OCI-LY1 (cell line): Measurements from ENCODE around the gene EIF3K.

Experiments
- H2AFZ ChIP-seq: fragments of 200-600 bp; sonication (generic), shearing (Covaris generic); 2 replicates; pipeline ENCODE4 v1.6.0; 2014; ENCODE audit warnings: antibody characterized with exemption, mild to moderate bottlenecking, low read length
- H3F3A ChIP-seq: fragments of 200-600 bp; sonication (generic), shearing (Covaris generic); 2 replicates; pipeline ENCODE4 v1.6.0; 2014; ENCODE audit warnings: mild to moderate bottlenecking, antibody characterized with exemption, low read length, moderate library complexity; ENCODE audit not compliant: insufficient read depth
- H3K27ac ChIP-seq: fragments of 200-600 bp; sonication (generic); 2 replicates; pipeline ENCODE4 v1.5.1; 2014; ENCODE audit warnings: low read length, mixed run types, mild to moderate bottlenecking, low read depth; ENCODE audit not compliant: poor library complexity, severe bottlenecking
- H3K27me3 ChIP-seq: fragments of 200-600 bp; sonication (generic); 2 replicates; pipeline ENCODE4 v1.6.0; 2014; ENCODE audit warnings: antibody characterized with exemption, mild to moderate bottlenecking, low read length, moderate library complexity; ENCODE audit not compliant: insufficient read depth
- H3K36me3 ChIP-seq: fragments of 200-600 bp; sonication (generic); 2 replicates; pipeline ENCODE4 v1.6.1; 2014; ENCODE audit warnings: mild to moderate bottlenecking, antibody characterized with exemption, low read length, moderate library complexity, mixed read lengths; ENCODE audit not compliant: insufficient read depth
- H3K4me1 ChIP-seq: fragments of 200-600 bp; sonication (generic); 2 replicates; pipeline ENCODE4 v1.5.1; 2014; ENCODE audit warnings: mild to moderate bottlenecking, low read length, moderate library complexity; ENCODE audit not compliant: insufficient read depth, severe bottlenecking
- H3K4me2 ChIP-seq: fragments of 200-600 bp; sonication (generic), shearing (Covaris generic); 2 replicates; pipeline ENCODE4 v1.6.1; 2014; ENCODE audit warnings: low read length
- H3K4me3 ChIP-seq: fragments of 200-600 bp; sonication (generic); 2 replicates; pipeline ENCODE4 v1.5.1; 2014; ENCODE audit warnings: low read length, low read depth, mild to moderate bottlenecking, mixed read lengths; ENCODE audit not compliant: poor library complexity, severe bottlenecking
- H3K79me2 ChIP-seq: fragments of 200-600 bp; shearing (Covaris generic); 2 replicates; pipeline ENCODE4 v1.6.1; 2016; ENCODE audit warnings: mixed run types, low read length, mixed read lengths; ENCODE audit not compliant: insufficient read depth
- H3K9ac ChIP-seq: fragments of 200-600 bp; sonication (generic), shearing (Covaris generic); 2 replicates; pipeline ENCODE4 v1.6.1; 2014; ENCODE audit warnings: mild to moderate bottlenecking, low read length, mixed read lengths
- H3K9me2 ChIP-seq: fragments of 200-600 bp; sonication (generic), shearing (Covaris generic); 2 replicates; pipeline ENCODE4 v1.6.1; 2014; ENCODE audit warnings: low read depth, mild to moderate bottlenecking, low read length, mixed read lengths
- H3K9me3 ChIP-seq: fragments of 200-600 bp; shearing (Covaris generic); 2 replicates; pipeline ENCODE4 v1.6.1; 2014; ENCODE audit warnings: low read length, mixed read lengths
- H4K20me1 ChIP-seq: fragments of 200-600 bp; sonication (generic), shearing (Covaris generic); 2 replicates; pipeline ENCODE4 v1.6.0; 2016; ENCODE audit warnings: mild to moderate bottlenecking, low read length; ENCODE audit not compliant: insufficient read depth
- CTCF ChIP-seq: fragments of 200-600 bp; sonication (generic), shearing (Covaris generic); IDR thresholded peaks from 2 replicates; pipeline ENCODE4 v1.5.1; 2017; ENCODE audit warnings: mild to moderate bottlenecking, antibody characterized with exemption, low read length, moderate library complexity, mixed read lengths
- EZH2 ChIP-seq: fragments of 200-600 bp; sonication (generic), shearing (Covaris generic); IDR thresholded peaks from 2 replicates; pipeline ENCODE4 v1.8.0; 2017; ENCODE audit warnings: borderline replicate concordance, mixed run types, mild to moderate bottlenecking, antibody characterized with exemption, low read length, moderate library complexity, mixed read lengths

The EIF3K gene

GRCh38 chr19:38671654-38672053 lies 52.7 kb downstream of the EIF3K start:
- Histone ChIP-seq H3F3A (no peaks in the 10 kb centered on the region), H3K36me3 (no peaks in the 10 kb centered on the region), H3K9me2 (no peaks in the 10 kb centered on the region), H4K20me1 (no peaks in the 10 kb centered on the region), H3K27me3 (no peaks in the 10 kb centered on the region), H3K4me1 (peaks cover 25% of the 10 kb centered on the region), H2AFZ (no peak overlapping the region), H3K9ac (no peak overlapping the region), H3K27ac (no peak overlapping the region), H3K79me2 (peaks cover 42% of the 10 kb centered on the region), H3K9me3 (no peaks in the 10 kb centered on the region), H3K4me2 (no peak overlapping the region), H3K4me3 (no peak overlapping the region)
- TF ChIP-seq CTCF (no peak), EZH2 (no peak)

DNA sequence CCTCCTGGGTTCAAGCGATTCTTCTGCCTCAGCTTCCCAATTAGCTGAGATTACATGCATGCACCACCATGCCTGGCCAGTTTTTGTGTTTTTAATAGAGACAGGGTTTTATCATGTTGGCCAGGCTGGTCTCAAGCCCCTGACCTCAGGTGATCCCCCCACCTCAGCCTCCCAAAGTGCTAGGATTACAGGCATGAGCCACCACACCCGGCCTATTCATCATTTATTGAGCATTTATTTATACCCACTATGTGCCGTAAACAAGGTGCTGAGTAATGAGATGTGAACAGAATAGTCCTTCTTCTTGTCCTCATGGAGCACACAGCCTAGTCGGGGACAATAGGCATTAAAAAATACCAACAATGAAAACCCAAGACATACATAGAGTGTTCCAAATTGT lies 54.0 kb downstream of the EIF3K start:
- Histone ChIP-seq H3K4me1 (peaks cover 11% of the 10 kb centered on the region), H3K9me2 (no peaks in the 10 kb centered on the region), H3K4me2 (no peak overlapping the region), H3K79me2 (peaks cover 35% of the 10 kb centered on the region), H3K36me3 (peaks cover 9% of the 10 kb centered on the region), H3K9me3 (no peaks in the 10 kb centered on the region), H3K27ac (no peak overlapping the region), H3F3A (no peaks in the 10 kb centered on the region), H2AFZ (no peak overlapping the region), H3K9ac (no peak overlapping the region), H3K27me3 (no peaks in the 10 kb centered on the region), H4K20me1 (no peaks in the 10 kb centered on the region), H3K4me3 (no peak overlapping the region)
- TF ChIP-seq EZH2: no peak
- no peak for TF ChIP-seq CTCF

GRCh38 chr19:38674388-38675171 lies 55.6 kb downstream of the EIF3K start:
- Histone ChIP-seq H3K36me3 (peaks cover 14% of the 10 kb centered on the region), H3K9ac (no peak overlapping the region)

More at GRCh38 chr19:38674388-38675171, 55.6 kb downstream of the EIF3K start:
- Histone ChIP-seq H3K4me1 (peaks cover 2% of the 10 kb centered on the region), H3K9me3 (no peaks in the 10 kb centered on the region), H3F3A (no peaks in the 10 kb centered on the region), H3K9me2 (no peaks in the 10 kb centered on the region), H3K4me2 (no peak overlapping the region), H4K20me1 (no peaks in the 10 kb centered on the region), H3K27me3 (no peaks in the 10 kb centered on the region), H3K27ac (no peak overlapping the region), H3K4me3 (no peak overlapping the region), H3K79me2 (peaks cover 30% of the 10 kb centered on the region), H2AFZ (no peak overlapping the region)
- TF ChIP-seq CTCF: no peak
- no peak for TF ChIP-seq EZH2
